Naive thymus-derived CD4-positive, alpha-beta T cell (primary cell): ENCODE data around the gene FSD1L. TPM values are rescaled to one million over a fixed set of nuclear protein-coding genes. Genes with fewer than 3 reads are reported as not detected.

Experiments
- ATAC-seq: fragments of 150-1000 bp; cut with Tn5 transposase; 2 replicates; pipeline ENCODE4 v1.10.0; 2021; ENCODE audit warnings: mild to moderate bottlenecking, moderate library complexity
- CTCF ChIA-PET: fragments of 350-600 bp; sonication (Branson Sonifier 250); formaldehyde crosslinking; loops from one replicate; lab custom pipeline; 2021; ENCODE audit warnings: antibody characterized with exemption; lab: Charles Lee
- POLR2A ChIA-PET: fragments of 350-600 bp; sonication (Branson Sonifier 250); formaldehyde crosslinking; loops from one replicate; lab custom pipeline; 2021; ENCODE audit warnings: antibody characterized with exemption, inconsistent platforms; lab: Charles Lee
- DNase-seq, 9 donors: peaks; one replicate each; pipeline versions ENCODE4 v3.0.0 to v3.0.0-alpha.2; 2020 to 2022; ENCODE audit warnings: mixed read lengths in 1 of 9
- H3K27ac ChIP-seq: one replicate; pipeline ENCODE4 v1.7.0; 2013; ENCODE audit warnings: mild to moderate bottlenecking, low read depth, low read length, moderate library complexity
- H3K27me3 ChIP-seq, 2 donors: one replicate each; pipeline ENCODE4 v1.7.0; 2013; ENCODE audit warnings: low read length in 2 of 2, mild to moderate bottlenecking in 2 of 2, moderate library complexity in 2 of 2; ENCODE audit not compliant: control insufficient read depth in 2 of 2, insufficient read depth in 2 of 2
- H3K36me3 ChIP-seq, 3 experiments: 1 replicate in 2 of 3; 2 replicates in 1 of 3; pipeline ENCODE4 v1.7.0; 2013; ENCODE audit warnings: low read length in 3 of 3, mild to moderate bottlenecking in 3 of 3, moderate library complexity in 1 of 3; ENCODE audit not compliant: insufficient read depth in 3 of 3, control insufficient read depth in 2 of 3
- H3K4me1 ChIP-seq, 2 donors: one replicate each; pipeline ENCODE4 v1.7.0; 2013; ENCODE audit warnings: low read length in 2 of 2, mild to moderate bottlenecking in 2 of 2, moderate library complexity in 1 of 2; ENCODE audit not compliant: control insufficient read depth in 2 of 2, insufficient read depth in 2 of 2
- H3K4me3 ChIP-seq: 2 replicates; pipeline ENCODE4 v1.7.0; 2013; ENCODE audit warnings: mild to moderate bottlenecking, low read length
- H3K9me3 ChIP-seq, 3 experiments: 1 replicate in 2 of 3; 2 replicates in 1 of 3; pipeline ENCODE4 v1.7.0; 2013; ENCODE audit warnings: low read length in 3 of 3; ENCODE audit not compliant: control insufficient read depth in 2 of 3
- H3K27ac Mint-ChIP-seq, 9 donors: one replicate each; pipeline ENCODE4 v1.8.0; 2020 to 2022; ENCODE audit warnings: mixed read lengths in 9 of 9, mild to moderate bottlenecking in 8 of 9, moderate library complexity in 5 of 9, inconsistent platforms in 2 of 9
- H3K27me3 Mint-ChIP-seq, 5 donors: one replicate each; pipeline ENCODE4 v1.8.0; 2021 to 2022; ENCODE audit warnings: mixed read lengths in 5 of 5, mild to moderate bottlenecking in 1 of 5
- H3K36me3 Mint-ChIP-seq, 5 donors: one replicate each; pipeline ENCODE4 v1.8.0; 2020 to 2022; ENCODE audit warnings: mixed read lengths in 5 of 5, mild to moderate bottlenecking in 3 of 5, inconsistent platforms in 1 of 5
- H3K4me1 Mint-ChIP-seq, 7 donors: one replicate each; pipeline ENCODE4 v1.8.0; 2020 to 2022; ENCODE audit warnings: mixed read lengths in 7 of 7, mild to moderate bottlenecking in 3 of 7, inconsistent platforms in 1 of 7
- H3K4me3 Mint-ChIP-seq, 10 donors: one replicate each; pipeline ENCODE4 v1.8.0; 2020 to 2022; ENCODE audit warnings: mild to moderate bottlenecking in 10 of 10, mixed read lengths in 10 of 10, moderate library complexity in 6 of 10, inconsistent platforms in 2 of 10
- H3K9me3 Mint-ChIP-seq, 11 donors: one replicate each; pipeline ENCODE4 v1.8.0; 2020 to 2022; ENCODE audit warnings: mixed read lengths in 11 of 11, mild to moderate bottlenecking in 4 of 11, inconsistent platforms in 1 of 11, moderate library complexity in 1 of 11
- intact Hi-C, 2 donors: fragments of 100-400 bp; cut with micrococcal nuclease; formaldehyde crosslinking; loops; one replicate each; pipeline ENCODE4 v1.15.1; 2023
- polyA plus RNA-seq, 2 donors: library from polyadenylated mRNA; unstranded; fragments of 300-500 nt; fragmentation: Illumina TruSeq; gene quantifications; one replicate each; pipeline ENCODE4 v1.2.3, GENCODE V29; 2021
- total RNA-seq, 6 experiments: library from RNA in 5 of 6; stranded (reverse) in 5 of 6; gene quantifications; 1 replicate in 5 of 6; 2 replicates in 1 of 6; pipeline ENCODE4 v1.2.3 and lab custom pipeline; 2021 to 2026

FSD1L gene
- total RNA-seq: 1 to 10 TPM in 2 of 5 experiments, under 1 TPM in 3; 0.38 to 5.8 (median 0.61) TPM
- 1 to 10 TPM in 1 of 2 donors, under 1 TPM in 1; 0.08 to 1.2 TPM for polyA plus RNA-seq
- total RNA-seq (lab: John Stamatoyannopoulos, UW): 0.54 reads per million

DNA sequence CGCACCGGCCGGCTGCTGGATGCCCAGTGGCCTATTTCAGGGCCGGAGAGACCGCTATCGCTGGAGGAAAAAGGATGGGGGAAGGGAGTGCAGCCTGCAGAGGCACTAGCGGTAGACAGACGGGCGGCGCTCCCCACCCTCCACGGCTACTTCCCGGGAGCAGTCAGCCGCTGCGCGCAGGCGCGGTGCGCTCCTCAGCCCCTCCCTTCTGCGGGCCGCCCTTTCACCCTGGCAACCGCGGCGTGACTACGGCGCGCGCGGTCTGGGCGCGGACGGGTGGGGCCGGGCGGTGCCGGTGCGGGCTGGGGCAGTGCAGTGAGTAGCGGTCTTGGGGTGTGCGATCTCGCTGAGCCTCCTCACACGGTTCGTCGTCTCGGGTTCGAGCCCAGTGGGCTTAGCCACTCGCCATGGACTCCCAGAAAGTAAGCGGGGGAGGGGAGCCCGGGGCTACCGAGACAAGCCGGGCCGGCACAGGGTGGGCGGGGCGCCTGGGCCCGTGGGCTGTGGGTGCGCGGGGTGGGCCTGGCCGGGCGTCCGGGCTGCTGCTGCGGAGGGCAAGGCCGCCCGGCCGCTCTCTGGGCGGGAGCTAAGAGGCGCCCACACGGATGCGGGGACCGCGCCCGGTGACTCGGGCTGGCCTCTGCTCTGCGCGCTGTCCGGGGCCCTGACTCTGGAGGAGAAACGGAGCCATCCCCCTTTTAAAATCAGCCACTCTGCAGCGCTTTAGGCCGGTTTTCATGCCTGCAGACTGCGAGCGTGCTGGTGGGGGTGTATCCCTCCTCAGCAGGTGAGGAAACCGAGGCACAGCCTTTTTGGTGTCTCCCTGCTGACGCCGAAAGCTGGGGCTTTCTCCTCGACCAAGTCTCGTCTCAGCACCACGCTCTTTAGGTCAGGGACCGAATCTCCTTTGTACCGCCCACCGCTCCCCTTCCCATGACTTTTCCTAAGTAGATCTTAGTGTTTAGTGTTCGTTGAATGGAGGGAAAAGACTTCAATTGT lies at the start of gene FSD1L:
Gene FSD1L (plus strand): TSS at position 221 of the 999 bp plus-strand sequence. CDS start 187 bp downstream, at position 408.
- Histone ChIP-seq H3K4me3 (peak within 1 kb of the TSS; percentile 81), H3K36me3 (no peaks in the 10 kb centered on the region), H3K27ac (peak within 1 kb of the TSS; percentile 43), H3K4me1 (peaks cover 3 to 5% of the 10 kb centered on the region in 2 donors), H3K9me3 (no peaks in the 10 kb centered on the region), H3K27me3 (no peaks in the 10 kb centered on the region)
- peak within 1 kb of the TSS in 4 of 9 donors; percentile 34 to 80 (median 46) for H3K27ac Mint-ChIP-seq
- DNase-seq (peak; percentile 38 to 86 (median 67)), ATAC-seq (peak; percentile 94)
- CTCF ChIA-PET: no interaction called here
- peaks cover 0 to 35% (median 9%) of the 10 kb centered on the region in 7 donors for H3K4me1 Mint-ChIP-seq
- H3K9me3 Mint-ChIP-seq: no peaks in the 10 kb centered on the region
- H3K27me3 Mint-ChIP-seq: peaks cover 0 to 8% (median 3%) of the 10 kb centered on the region in 5 donors
- intact Hi-C loops: loop anchor here (1.0 to 10.0 kb wide), 10 partner anchors 43 to 1356 kb away; partner anchors contain the start of genes SMC2 (in 2 of the 2), FKTN (in 1 of the 2), NIPSNAP3A (in 1 of the 2) and SLC44A1 (in 1 of the 2)
- H3K36me3 Mint-ChIP-seq: no peaks in the 10 kb centered on the region
- peak within 1 kb of the TSS; percentile 70 to 89 (median 84) for H3K4me3 Mint-ChIP-seq
- POLR2A ChIA-PET: no interaction called here

DNA sequence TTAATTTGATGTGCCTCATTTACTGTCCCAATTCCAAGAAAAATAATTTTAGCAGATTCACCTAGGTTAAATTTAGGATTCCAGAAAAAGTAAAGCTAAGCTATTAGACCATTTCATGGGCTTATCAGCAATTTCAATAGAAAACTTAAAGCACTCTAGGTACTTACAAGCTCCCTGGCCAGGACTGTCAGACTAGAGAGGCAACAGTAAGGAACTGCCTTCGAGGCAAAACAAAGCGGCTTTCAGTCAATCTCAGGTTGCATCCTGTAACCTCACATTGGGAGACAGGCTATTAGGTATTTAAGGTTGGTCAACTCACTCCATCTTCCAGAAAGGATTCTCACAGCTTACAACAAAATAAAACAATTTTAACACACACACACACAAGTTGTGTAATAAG lies 48.7 kb upstream of the FSD1L start:
- H3K27ac ChIP-seq: no peak overlapping the region
- intact Hi-C loops: no loop called here
- DNase-seq: no peak
- H3K4me1 ChIP-seq: peaks cover 0 to under 1% of the 10 kb centered on the region in 2 donors
- peaks cover 0 to 8% (median 0%) of the 10 kb centered on the region in 5 donors for H3K36me3 Mint-ChIP-seq
- H3K4me3 Mint-ChIP-seq: no peak overlapping the region
- H3K9me3 Mint-ChIP-seq: no peaks in the 10 kb centered on the region
- H3K4me3 ChIP-seq: no peak overlapping the region
- H3K36me3 ChIP-seq: no peaks in the 10 kb centered on the region
- CTCF ChIA-PET: no interaction called here
- peaks cover 0 to 6% of the 10 kb centered on the region in 2 donors for H3K27me3 ChIP-seq
- peaks cover 2 to 14% (median 9%) of the 10 kb centered on the region in 7 donors for H3K4me1 Mint-ChIP-seq
- peaks cover 21 to 69% (median 51%) of the 10 kb centered on the region in 5 donors for H3K27me3 Mint-ChIP-seq
- POLR2A ChIA-PET: no interaction called here
- no peak overlapping the region for H3K27ac Mint-ChIP-seq
- no peak for ATAC-seq
- H3K9me3 ChIP-seq: no peaks in the 10 kb centered on the region

DNA sequence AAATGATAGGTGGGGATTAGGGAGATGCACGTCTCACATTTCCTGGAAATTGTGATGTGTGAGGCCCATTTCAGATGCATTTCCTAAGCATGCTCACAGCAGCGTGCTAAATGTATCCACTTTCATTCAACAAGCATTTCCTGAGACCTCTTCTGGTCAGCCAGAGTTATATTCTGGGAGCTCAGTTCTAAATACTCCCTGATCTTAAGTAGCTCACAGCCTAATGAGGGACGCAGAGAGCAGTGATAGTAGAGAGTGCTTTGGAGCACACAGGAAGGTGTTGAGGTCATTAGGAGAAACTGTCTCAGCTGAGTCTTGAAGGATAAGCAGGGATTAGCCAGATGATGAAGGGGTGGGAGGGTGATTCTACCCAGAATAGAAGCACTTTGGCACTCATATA lies 46.2 kb upstream of the FSD1L start:
- H3K9me3 Mint-ChIP-seq: peaks cover 0 to 6% (median under 1%) of the 10 kb centered on the region in 11 donors
- no peak for DNase-seq
- intact Hi-C loops: loop anchor here in 1 of 2 donors (10.0 kb wide), 1 partner anchor 293 kb away; the partner anchor contains the start of gene TMEM38B
- H3K27me3 Mint-ChIP-seq: peaks cover 31 to 75% (median 56%) of the 10 kb centered on the region in 5 donors
- CTCF ChIA-PET: no interaction called here
- H3K27ac Mint-ChIP-seq: no peak overlapping the region
- no peak overlapping the region for H3K4me3 Mint-ChIP-seq
- H3K36me3 Mint-ChIP-seq: peaks cover 0 to 3% (median 0%) of the 10 kb centered on the region in 5 donors
- peaks cover 18 to 36% (median 31%) of the 10 kb centered on the region in 7 donors for H3K4me1 Mint-ChIP-seq
- POLR2A ChIA-PET: no interaction called here
- no peak overlapping the region for H3K4me3 ChIP-seq
- peaks cover 19 to 22% of the 10 kb centered on the region in 2 donors for H3K4me1 ChIP-seq
- H3K9me3 ChIP-seq: no peaks in the 10 kb centered on the region
- peaks cover 0 to 6% of the 10 kb centered on the region in 2 donors for H3K27me3 ChIP-seq
- H3K27ac ChIP-seq: no peak overlapping the region
- no peaks in the 10 kb centered on the region for H3K36me3 ChIP-seq
- no peak for ATAC-seq

DNA sequence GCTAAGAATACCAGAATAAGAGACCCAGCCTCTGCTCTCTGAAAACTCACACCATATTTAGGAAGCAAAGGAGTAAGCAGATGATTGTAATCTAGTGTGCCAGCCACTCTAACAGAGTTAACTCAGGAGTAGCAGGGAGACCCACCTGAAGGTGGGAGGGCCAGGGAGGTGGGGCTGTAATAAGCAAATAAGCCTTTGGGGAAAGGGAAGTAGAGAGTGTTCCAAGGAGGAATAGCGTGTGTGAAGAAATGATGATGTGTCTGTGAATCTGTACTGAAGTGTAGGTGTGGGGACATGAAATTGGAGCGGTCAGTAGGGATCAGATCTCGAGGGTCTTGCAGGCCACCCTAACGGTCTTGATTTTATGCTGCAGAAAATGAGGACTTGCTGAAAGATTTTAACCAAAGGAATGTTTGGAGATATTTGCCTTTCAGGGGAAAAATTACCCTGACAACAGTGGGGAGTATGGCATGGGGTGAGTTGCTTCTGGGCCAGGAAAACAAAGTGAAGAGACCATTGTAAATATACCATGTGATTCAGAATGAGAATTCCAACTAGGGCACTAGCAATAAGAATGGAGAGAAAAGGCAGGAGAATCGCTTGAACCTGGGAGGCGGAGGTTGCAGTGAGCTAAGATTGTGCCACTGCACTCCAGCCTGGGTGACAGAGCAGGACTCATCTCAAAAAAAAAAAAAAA lies 44.1 kb upstream of the FSD1L start:
- peak overlapping the region in 1 of 10 donors; percentile 3 for H3K4me3 Mint-ChIP-seq

DNA sequence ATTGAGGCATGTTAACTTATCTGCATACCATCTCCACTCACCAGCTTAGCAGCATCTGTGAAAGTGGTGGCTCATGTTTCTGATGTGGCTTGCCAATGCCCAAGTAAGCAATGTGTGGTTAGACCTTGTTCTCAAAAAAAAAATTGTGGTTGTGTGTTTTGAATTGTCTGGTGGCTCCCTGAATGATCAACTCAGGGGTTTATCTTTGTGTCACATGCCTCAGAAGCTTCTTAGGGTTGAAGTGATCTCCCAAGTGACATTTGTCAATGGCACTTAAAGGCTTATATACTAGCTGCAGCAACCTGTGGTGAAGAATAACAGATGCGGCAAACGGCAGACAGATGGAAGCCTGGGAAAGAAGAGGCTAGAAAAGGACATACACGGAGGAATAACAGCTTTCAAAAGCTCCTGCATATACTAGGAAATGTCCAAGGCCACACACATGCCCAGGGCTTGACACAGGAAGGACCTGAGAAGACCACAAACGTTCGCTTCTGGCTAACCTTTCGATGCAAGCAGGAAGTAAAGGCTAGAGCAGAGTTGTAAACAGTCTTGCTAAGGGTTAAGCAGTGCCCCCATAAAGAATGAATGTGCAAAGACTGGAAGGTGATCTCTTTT lies 42.2 kb upstream of the FSD1L start:
- intact Hi-C loops: loop anchor here (1.0 to 10.0 kb wide), 11 partner anchors 10 to 1313 kb away; partner anchors contain the start of genes SLC44A1 (in 2 of the 2), FSD1L (in 1 of the 2), NIPSNAP3A (in 1 of the 2) and SMC2 (in 1 of the 2)
- peak overlapping the region in 8 of 9 donors; percentile 11 to 96 (median 90) for H3K27ac Mint-ChIP-seq
- peak overlapping the region in 9 of 10 donors; percentile 63 to 84 (median 75) for H3K4me3 Mint-ChIP-seq
- Histone ChIP-seq H3K9me3 (peaks cover 0 to 4% (median 0%) of the 10 kb centered on the region in 3 experiments), H3K27me3 (peaks cover 0 to 6% of the 10 kb centered on the region in 2 donors), H3K27ac (no peak overlapping the region), H3K4me1 (peaks cover 19 to 22% of the 10 kb centered on the region in 2 donors), H3K36me3 (no peaks in the 10 kb centered on the region), H3K4me3 (peak overlapping the region; percentile 1)
- DNase-seq: peak in 8 of 9 donors; percentile 61 to 92 (median 90)
- peaks cover 20 to 42% (median 34%) of the 10 kb centered on the region in 7 donors for H3K4me1 Mint-ChIP-seq
- ChIA-PET POLR2A (interaction anchor here (0.6 kb wide), 1 partner anchor 596 kb away, joined by 3 read pairs; no protein-coding TSS in a partner anchor), CTCF (interaction anchor here (1.2 to 1.6 kb wide), 3 partner anchors 10 to 542 kb away, joined by 4 to 5 read pairs (median 5); no protein-coding TSS in a partner anchor)
- peaks cover 34 to 82% (median 59%) of the 10 kb centered on the region in 5 donors for H3K27me3 Mint-ChIP-seq
- ATAC-seq: peak; percentile 94
- H3K36me3 Mint-ChIP-seq: peaks cover 0 to 9% (median 3%) of the 10 kb centered on the region in 5 donors
- H3K9me3 Mint-ChIP-seq: peaks cover 0 to 28% (median 14%) of the 10 kb centered on the region in 11 donors

More for the DNA sequence above, 44.1 kb upstream of the FSD1L start:
- no peak overlapping the region for H3K4me3 ChIP-seq
- CTCF ChIA-PET: no interaction called here
- intact Hi-C loops: loop anchor here (2.0 to 10.0 kb wide), 3 partner anchors 19 to 291 kb away; partner anchors contain the start of genes SLC44A1 (in 1 of the 2) and TMEM38B (in 1 of the 2)
- H3K36me3 ChIP-seq: no peaks in the 10 kb centered on the region
- peaks cover 19 to 22% of the 10 kb centered on the region in 2 donors for H3K4me1 ChIP-seq
- H3K9me3 ChIP-seq: peaks cover 0 to 4% (median 0%) of the 10 kb centered on the region in 3 experiments
- peaks cover 20 to 42% (median 34%) of the 10 kb centered on the region in 7 donors for H3K4me1 Mint-ChIP-seq
- H3K27me3 ChIP-seq: peaks cover 0 to 6% of the 10 kb centered on the region in 2 donors
- peaks cover 0 to 9% (median 0%) of the 10 kb centered on the region in 5 donors for H3K36me3 Mint-ChIP-seq
- peaks cover 0 to 12% (median 8%) of the 10 kb centered on the region in 11 donors for H3K9me3 Mint-ChIP-seq
- no peak overlapping the region for H3K27ac Mint-ChIP-seq
- H3K27ac ChIP-seq: no peak overlapping the region
- POLR2A ChIA-PET: no interaction called here
- peaks cover 30 to 77% (median 56%) of the 10 kb centered on the region in 5 donors for H3K27me3 Mint-ChIP-seq
- ATAC-seq: no peak
- DNase-seq: no peak
